Stimulated activated CD8-positive, alpha-beta memory T cell treated with anti-CD3 and anti-CD28 coated beads, Interleukin-12 subunit alpha, Interleukin-12 subunit beta, amount 100 ng/mL, for 4 hours (primary cell): Measurements from ENCODE around the gene ACER3.
A peak's percentile ranks its signal among the peaks of the same experiment; 100 is the strongest.
"Not testable (repeated sequence)": the region's sequence is repeated elsewhere in the genome, so short reads cannot be mapped to it uniquely, and the experiment has no call there.

Experiments
- DNase-seq: peaks from one replicate; pipeline ENCODE4 v3.0.0-alpha.2; 2020; ENCODE audit warnings: low read depth

Gene ACER3

DNA sequence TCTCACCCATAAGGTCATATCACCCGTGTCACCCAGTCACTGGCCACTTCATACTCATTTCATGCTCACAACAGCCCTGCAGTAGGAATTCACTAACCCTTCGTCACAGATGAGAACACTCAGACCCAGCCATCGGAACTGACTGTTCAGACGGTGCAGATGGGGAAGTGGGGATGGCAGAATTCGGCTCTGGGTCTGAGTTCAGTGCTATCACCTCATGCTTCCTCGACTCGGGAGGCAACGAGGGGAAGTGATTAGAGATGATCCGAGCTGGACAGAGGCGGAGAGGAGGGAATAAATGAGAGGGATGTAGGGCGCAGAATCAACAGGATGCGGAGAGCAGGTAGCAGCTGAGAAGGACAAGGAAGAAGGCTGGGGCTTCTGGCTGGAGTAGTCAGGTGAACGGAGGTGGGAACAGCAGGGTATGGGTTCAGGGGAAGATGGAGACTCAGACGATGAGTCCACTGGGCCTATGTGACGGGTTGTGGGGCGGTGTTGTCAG lies 178.2 kb downstream of the ACER3 start:
- no peak for DNase-seq

DNA sequence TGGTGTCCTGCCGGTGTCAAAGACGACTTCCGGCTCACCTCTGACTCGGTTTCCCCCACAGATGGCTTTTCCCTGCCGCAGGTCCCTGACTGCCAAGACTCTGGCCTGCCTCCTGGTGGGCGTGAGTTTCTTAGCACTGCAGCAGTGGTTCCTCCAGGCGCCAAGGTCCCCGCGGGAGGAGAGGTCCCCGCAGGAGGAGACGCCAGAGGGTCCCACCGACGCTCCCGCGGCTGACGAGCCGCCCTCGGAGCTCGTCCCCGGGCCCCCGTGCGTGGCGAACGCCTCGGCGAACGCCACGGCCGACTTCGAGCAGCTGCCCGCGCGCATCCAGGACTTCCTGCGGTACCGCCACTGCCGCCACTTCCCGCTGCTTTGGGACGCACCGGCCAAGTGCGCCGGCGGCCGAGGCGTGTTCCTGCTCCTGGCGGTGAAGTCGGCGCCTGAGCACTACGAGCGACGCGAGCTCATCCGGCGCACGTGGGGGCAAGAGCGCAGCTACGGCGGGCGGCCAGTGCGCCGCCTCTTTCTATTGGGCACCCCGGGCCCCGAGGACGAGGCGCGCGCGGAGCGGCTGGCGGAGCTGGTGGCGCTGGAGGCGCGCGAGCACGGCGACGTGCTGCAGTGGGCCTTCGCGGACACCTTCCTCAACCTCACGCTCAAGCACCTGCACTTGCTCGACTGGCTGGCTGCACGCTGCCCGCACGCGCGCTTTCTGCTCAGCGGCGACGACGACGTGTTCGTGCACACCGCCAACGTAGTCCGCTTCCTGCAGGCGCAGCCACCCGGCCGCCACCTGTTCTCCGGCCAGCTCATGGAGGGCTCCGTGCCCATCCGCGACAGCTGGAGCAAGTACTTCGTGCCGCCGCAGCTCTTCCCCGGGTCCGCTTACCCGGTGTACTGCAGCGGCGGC lies 179.0 kb downstream of the ACER3 start:
- DNase-seq = no peak

DNA sequence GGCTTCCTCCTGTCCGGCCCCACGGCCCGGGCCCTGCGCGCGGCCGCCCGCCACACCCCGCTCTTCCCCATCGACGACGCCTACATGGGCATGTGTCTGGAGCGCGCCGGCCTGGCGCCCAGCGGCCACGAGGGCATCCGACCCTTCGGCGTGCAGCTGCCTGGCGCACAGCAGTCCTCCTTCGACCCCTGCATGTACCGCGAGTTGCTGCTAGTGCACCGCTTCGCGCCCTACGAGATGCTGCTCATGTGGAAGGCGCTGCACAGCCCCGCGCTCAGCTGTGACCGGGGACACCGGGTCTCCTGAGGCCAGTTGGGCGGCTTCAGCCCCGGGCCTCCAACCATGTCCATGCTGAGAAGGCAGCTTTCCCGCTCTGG lies 179.7 kb downstream of the ACER3 start:
- no peak for DNase-seq

DNA sequence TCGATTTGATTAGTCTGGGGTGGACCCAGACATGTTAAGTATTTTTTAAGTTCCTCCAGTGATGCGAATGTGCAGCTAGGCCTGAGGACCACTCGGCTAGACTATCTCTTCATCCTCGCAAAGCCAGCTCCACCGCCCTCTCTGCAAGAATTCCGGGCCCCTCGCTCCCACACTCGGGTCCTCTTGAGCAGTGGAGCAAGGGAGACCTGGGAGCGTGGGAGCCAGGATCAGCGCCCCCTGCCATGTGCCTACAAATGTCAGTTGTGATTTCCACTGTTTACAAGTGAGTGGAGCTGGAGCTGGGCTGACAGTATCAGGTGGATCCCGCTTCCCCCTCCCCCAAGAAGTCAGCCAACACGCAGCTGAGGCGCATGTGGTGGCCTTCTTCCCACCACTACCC lies 180.2 kb downstream of the ACER3 start:
- no peak for DNase-seq

DNA sequence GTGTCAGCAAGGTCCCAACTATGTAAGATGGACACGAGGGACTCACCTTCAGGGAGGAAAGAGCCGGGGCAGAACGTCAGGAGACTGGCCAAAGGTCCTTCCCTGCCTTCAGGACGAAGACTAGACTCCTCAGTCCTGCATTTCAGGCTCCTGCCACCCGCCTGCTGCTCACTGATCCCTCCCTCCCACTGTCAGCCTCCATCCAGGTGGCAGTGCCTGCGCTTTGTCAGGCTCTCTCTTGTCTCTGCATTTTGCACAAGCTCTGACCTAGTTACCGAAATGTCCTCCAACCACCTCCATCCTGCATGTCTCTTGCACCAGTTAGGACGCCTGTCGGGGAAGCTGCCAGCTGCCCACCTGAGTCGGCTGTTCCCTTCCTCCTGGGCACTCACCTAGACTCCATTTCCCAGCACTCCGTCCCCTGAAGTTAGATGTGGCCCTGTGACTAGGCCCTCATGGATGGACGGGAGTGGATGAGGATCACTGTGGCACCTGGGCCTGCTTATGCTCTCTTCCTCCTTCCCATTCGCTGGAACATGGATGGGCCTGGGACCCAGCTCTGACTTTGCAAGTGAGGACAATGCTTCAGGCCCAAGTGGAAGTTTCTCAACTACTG lies 181.5 kb downstream of the ACER3 start:
- no peak for DNase-seq

DNA sequence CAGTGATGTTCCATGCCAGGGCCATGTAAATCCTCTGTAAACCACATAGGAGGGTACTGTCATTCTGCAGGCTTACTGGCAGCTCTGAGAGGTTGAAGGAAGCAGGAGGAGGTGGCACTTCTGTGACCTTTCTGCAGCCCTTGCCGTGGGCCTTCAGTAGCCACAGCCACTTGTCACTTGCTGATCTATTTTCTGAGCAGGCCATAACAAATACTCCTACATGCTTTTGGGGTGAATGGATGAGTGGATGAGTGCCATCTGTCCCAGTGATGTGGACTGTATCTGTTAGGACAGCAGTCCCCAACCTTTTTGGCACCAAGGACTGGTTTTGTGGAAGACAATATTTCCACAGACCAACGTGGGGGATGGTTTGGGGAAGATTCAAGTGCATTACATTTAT lies 183.6 kb downstream of the ACER3 start:
- DNase-seq = no peak

DNA sequence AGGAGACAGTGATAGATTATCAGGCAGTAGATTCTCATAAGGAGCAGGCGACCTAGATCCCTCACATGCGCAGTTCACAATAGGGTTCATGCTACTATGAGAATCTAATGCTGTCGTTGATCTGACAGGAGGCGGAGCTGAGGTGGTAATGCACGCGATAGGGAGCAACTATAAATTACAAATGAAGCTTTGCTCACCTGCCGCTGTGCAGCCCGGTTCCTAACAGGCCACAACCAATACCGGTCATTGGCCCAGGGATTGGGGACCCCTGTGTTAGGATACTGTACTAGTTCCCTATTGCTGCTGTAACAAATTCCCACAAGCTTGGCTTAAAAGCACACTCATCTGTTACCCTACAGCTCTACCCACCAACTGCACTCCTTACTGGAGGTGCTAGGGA lies 184.2 kb downstream of the ACER3 start:
- no peak for DNase-seq

DNA sequence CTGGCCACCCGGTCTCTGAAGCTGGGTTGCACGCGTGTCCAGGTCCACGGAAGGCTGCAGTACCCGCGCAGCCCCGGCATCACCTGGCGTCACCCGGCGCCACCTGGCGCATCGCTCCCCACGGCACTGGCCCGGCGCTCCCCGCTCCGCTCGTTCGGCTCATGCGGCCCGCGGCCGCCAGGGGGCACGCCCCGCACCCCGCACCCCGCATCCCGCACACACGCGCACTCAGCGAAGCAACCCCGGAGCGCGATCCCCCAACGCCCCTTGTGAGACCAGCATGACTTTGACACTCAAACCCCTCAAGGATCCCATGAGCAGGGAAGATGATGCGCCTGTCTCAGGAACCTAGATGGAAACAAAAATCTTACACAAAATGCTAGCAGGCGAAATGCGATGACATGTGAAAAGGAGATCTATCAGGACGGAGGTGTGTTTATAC lies 185.4 kb downstream of the ACER3 start:
- no peak for DNase-seq

DNA sequence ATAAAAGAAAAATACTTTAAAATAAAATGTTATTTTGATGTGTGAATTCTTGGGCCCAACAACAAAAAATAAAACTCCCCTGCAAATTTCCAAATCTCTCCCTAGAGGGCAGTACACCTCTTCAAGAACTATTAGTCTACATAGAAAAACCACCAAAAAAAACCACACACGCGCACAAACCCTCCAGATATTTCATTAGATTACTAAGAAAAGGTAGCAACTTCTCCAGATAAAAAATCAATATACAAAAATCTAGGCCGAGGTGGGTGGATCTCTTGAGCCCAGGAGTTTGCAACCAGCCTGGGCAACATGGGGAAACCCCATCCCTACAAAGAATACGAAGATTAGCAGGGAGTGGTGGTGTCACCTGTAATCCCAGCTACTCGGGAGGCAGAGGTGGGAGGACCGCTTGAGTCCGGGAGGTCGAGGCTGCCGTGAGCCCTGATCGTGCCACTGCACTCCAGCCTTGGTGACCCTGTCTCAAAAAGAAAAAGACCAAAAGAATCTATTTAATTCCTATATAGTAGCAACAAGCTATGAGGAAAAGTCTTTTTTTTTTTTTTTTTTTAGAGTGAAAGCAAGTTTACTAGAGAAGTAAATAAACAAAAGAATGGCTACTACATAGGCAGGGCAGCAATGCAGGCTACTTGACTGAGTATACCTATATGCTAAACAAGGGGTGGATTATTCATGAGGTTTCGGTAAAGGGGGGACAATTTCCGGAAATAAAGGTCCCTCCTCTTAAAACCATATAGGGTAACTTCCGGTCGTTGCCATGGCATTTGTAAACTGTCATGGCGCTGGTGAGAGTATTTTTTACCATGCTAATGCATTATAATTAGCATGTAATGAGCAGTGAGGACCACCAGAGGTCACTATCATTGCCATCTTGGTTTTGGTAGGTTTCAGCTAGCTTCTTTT lies 186.5 kb downstream of the ACER3 start:
- DNase-seq = peak; percentile 28

DNA sequence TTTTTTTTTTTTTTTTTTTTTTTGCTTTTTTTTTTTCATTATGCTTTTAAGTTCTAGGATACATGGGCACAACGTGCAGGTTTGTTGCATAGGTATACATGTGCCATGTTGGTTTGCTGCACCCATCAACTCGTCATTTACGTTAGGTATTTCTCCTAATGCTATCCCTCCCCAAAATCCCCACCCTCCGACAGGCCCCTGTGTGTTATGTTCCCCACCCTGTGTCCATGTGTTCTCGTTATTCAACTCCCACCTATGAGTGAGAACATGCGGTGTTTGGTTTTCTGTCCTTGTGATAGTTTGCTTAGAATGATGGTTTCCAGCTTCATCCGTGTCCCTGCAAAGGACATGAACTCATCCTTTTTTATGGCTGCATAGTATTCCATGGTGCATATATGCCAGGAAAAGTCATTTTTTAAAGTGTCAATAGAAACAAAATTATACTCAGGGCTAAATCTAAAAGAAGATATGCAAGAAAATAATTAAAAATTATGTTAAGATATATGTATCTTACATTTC lies 187.3 kb downstream of the ACER3 start:
- not testable (repeated sequence) for DNase-seq

DNA sequence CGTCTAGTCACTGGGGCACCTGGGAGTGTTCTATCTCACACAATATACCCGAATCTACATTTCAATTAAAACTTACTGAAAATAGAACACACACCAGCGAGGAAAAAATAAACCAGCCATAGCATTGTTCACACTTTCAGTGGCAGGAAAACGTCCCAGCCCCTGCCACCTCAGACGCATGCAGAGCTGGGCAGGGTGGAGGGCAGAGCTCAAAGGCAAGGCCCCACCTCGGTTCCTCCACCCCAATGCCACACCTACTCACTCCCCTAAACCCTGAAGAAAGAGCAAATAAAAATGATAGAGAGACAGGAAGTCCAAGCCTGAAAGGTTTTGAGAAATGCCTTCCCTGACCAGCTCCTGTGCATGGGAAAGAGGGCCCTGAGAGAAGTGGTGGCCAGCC lies 188.3 kb downstream of the ACER3 start:
- DNase-seq = no peak

DNA sequence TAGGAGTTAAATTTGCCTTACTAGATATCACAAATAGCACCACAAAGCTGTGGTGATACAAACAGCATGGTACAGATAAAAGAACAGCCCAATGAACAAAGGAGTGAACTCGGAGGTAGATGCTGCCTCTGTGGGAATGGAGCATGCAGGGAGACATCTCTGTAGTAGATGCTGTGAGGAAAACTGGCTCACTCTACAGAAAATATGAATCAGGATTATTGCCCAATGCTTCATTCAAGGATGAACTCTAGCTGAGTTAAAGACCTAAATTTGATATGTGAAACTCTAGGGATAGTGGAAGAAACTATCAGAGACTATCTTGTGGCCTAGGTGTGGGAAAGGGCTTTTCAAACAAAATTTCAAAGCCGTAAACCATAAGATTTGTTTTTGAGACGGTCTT lies 190.8 kb downstream of the ACER3 start:
- no peak for DNase-seq

DNA sequence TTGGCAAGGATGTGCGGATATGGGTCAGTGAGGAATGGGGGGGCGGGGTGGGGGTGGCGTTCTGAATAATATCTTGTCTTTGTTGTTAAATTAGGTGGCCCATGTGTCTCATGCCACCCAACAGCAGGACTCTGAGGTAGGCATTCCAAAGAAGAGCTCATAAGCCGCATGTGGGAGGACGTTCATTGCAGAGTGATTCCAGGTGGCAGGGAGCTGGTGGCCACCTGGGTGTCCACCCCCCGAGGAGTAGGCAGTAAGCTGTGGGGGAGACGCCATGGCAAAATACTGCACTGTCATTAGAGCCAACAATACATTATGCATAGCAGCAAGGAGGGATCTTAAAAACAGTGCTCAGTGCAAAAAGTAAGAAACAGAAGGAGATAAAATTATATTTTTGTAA lies 191.8 kb downstream of the ACER3 start:
- DNase-seq = no peak

DNA sequence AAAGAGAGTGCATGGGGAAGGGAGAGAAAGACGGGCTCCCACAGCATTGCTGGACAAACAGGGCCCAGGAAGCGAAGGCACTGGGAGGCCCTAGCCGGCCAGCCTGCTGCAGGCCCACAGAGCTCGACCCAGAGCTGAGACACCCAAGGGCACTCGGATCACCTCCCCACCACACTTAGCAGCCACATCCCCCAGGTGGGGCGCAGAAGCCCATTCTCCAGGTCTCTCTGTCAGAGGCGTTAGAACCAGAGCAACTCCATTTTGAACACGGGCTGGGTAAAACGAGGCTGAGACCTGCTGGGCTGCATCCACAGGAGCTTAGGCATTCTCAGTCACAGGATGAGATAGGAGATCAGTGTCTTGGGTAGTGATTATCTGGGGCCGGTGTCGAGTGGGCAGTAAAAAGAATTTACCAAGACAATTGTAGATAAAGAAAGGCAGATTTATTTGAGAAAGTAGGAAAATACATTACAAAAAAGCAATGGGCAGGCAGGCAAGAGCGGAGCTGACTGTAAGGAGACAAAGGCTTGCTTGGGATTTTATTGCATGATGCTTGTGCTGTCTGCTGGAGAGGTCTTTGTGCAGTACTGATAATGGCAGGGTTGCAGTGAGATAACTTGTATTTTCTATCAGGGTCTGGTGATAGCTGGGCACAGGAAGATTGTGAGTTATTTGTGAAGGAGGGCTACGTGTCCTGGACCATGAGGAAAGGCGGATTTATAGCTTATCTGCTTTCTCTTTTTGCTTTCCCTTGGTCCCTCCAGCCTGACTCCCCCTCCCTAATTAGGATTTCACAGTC lies 192.7 kb downstream of the ACER3 start:
- no peak for DNase-seq

DNA sequence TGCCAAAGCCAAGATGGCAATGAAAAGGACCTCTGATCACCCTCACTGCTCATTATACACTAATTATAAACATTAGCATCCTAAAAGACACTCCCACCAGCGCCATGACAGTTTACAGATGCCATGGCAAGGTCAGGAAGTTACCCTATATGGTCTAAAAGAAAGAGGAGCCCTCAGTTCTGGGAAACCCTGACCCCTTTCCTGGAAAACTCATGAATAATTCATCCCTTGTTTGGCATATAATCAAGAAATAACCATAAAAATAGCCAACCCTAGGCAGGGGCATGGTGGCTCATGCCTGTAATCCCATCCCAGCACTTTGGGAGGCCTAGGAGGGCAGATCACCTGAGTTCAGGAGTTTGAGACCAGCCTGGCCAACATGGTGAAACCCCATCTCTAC lies 193.4 kb downstream of the ACER3 start:
- no peak for DNase-seq

DNA sequence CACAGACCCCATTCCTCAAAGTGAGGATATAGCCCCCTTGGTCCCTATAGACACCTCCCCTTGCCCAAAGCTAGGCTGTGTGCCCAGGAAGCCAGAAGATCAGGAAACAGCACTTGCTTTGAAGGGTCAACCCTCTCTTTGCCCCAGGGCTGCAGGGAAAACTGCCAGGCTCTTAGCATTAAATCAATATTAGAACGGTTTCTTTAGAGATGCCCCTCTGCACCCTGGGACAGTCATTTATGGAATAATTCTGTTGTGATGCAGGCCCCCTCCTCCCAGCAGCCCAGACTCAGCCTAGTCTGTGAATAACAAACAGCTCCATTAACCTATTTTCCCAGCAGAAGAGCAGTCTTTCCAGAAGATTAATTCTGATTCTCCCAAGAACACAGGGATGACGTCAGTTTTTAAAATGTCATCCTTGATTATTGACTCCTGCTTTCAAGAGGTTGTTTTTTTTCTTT lies 194.4 kb downstream of the ACER3 start:
- DNase-seq = no peak

DNA sequence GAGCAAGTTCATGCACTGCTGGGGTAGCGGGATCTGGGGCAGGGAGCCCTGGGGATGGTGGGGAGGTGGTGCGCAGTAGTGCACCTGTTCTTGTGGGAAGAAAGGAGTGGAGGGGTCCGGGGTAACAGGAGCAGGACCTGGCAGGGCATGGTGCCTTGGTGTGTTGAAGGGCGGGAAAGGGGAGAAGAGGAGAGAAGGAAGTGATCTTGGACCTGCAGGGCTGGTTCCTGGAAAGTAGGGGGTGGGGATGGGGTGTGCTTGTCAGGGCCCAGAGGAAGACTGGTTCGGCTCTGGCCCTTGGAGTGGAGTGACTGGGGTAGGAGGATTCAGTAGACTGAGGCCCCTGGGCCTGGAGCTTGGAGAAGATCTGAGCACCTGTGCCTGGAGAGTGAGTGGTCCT lies 195.2 kb downstream of the ACER3 start:
- no peak for DNase-seq

DNA sequence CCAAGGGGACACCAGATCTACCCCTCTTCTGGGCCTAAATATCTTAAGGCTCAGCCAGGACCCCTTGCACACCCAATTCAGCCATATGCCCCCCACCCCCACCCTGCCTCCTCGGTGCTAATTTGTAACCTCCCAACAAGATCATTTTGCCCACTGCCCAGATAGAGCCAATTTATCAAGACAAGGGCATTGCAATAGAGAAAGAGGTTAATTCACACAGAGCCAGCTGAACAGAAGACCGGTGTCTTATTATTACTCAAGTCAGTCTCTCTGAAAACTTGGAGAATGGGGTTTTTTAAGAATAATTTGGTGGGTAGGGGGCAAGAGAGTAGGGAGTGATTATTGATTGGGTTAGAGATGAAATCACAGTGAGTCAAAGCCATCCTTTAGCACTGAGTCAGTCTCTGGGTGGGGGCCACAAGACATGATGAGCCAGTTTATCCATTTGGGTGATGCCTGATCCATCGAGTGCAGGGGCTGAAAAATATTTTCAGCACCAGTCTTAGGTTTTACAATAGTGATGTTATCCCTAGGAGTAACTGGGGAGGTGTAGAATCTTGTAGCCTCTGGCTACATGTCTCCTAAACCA lies 196.2 kb downstream of the ACER3 start:
- no peak for DNase-seq

DNA sequence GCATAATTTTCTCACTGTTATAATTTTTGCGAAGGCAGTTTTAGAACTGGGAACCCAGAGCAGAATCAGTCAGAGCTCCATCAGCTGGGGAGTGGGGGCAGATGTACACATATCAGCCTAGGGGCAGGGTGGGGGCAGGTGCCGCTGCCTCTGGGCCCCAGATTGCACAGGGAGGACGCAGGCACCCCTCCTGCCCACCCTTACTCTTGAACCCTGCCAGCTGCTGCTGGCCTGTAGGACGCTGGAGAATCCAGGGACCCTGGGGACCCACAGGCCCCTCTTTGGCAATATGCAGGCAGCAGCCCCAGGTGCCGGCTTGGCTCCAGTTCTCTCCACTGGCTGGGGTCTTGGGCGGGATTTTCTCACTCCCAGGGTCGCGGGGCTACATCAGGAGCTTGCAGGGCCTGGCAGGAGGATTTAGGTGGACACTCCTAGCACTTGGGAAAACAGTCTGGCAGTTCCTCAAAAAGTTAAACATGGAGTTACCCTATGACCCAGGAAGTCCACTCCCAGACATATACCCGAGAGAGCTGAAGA lies 197.3 kb downstream of the ACER3 start:
- no peak for DNase-seq

DNA sequence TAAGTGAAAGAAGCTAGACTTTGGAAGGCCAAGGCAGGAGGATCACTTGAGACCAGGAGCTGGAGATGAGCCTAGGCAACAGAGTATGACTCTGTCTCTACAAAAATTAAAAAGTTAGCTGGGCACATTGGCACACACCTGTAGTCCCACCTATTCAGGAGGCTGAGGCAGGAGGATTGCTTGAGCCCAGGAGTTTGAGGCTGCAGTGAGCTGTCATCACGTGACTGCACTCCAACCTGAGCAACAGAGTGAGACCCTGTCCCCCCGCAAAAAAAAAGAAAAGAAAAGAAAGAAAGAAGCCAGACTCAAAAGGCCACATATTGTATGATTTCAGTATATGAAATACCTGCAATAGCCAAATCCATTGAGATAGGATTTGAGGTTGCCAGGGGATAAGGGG lies 198.2 kb downstream of the ACER3 start:
- DNase-seq = no peak

DNA sequence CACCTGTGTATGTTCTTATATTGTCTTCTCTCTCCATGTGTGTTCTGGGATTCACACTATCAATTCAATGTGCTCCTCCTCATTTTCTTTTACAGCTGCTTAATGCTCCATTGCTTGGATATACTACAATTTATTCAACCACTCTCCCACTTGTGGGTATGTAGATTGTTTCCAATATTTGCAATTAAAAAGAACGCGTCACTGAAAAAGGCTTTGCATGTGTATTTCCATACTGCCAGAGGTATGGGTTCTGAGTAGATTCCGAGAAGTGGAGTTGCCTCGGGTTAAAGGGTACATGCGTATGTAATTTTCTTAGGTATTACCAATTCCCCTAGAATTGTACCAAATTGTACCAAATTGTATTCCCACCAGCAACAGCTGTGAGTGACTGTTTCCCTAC lies 199.1 kb downstream of the ACER3 start:
- DNase-seq = no peak
